ENCODE measurements around the gene SYNPO. TPM values are rescaled to one million over a fixed set of nuclear protein-coding genes. Genes with fewer than 3 reads are reported as not detected.

Gene SYNPO
- total RNA-seq, 1 donor from 2014 or later: 22.6 TPM

- no peak for DNase-seq (ENCODE audit: low spot score)
These were observed 34.0 kb upstream of the SYNPO start for GRCh38 chr5:150606476-150606875.

GRCh38 chr5:150607105-150607504 is 33.4 kb upstream of the SYNPO start:
- no peak for DNase-seq (ENCODE audit: low spot score)

GRCh38 chr5:150607991-150608390 is 32.5 kb upstream of the SYNPO start:
- no peak for DNase-seq (ENCODE audit: low spot score)

GRCh38 chr5:150608991-150609390 is 31.5 kb upstream of the SYNPO start:
- DNase-seq (ENCODE audit: low spot score): no peak

- peak; percentile 50 for DNase-seq (ENCODE audit: low spot score)
These were observed 30.4 kb upstream of the SYNPO start for GRCh38 chr5:150609843-150610584.

GRCh38 chr5:150611026-150611425 is 29.4 kb upstream of the SYNPO start:
- DNase-seq (ENCODE audit: low spot score): no peak

- DNase-seq (ENCODE audit: low spot score): no peak
These were observed 28.1 kb upstream of the SYNPO start for GRCh38 chr5:150612405-150612804.

GRCh38 chr5:150612905-150613670 is 27.4 kb upstream of the SYNPO start:
- no peak for DNase-seq (ENCODE audit: low spot score)

GRCh38 chr5:150613991-150614660 is 26.3 kb upstream of the SYNPO start:
- no peak for DNase-seq (ENCODE audit: low spot score)

GRCh38 chr5:150614661-150615060 is 25.8 kb upstream of the SYNPO start:
- DNase-seq (ENCODE audit: low spot score): no peak

GRCh38 chr5:150615141-150615699 is 25.2 kb upstream of the SYNPO start:
- DNase-seq (ENCODE audit: low spot score): peak; percentile 52

GRCh38 chr5:150616024-150616470 is 24.4 kb upstream of the SYNPO start:
- no peak for DNase-seq (ENCODE audit: low spot score)

GRCh38 chr5:150616506-150616905 is 24.0 kb upstream of the SYNPO start:
- DNase-seq (ENCODE audit: low spot score): no peak

GRCh38 chr5:150618163-150618562 is 22.3 kb upstream of the SYNPO start:
- peak; percentile 85 for DNase-seq (ENCODE audit: low spot score)

- peak; percentile 83 for DNase-seq (ENCODE audit: low spot score)
These were observed 21.7 kb upstream of the SYNPO start for GRCh38 chr5:150618588-150619281.

GRCh38 chr5:150619359-150620230 is 20.9 kb upstream of the SYNPO start:
- peak; percentile 88 for DNase-seq (ENCODE audit: low spot score)

GRCh38 chr5:150621301-150621700 is 19.2 kb upstream of the SYNPO start:
- no peak for DNase-seq (ENCODE audit: low spot score)

- DNase-seq (ENCODE audit: low spot score): no peak
These were observed 18.3 kb upstream of the SYNPO start for GRCh38 chr5:150622157-150622556.

- DNase-seq (ENCODE audit: low spot score): no peak
These were observed 17.1 kb upstream of the SYNPO start for GRCh38 chr5:150623152-150623877.

- no peak for DNase-seq (ENCODE audit: low spot score)
These were observed 16.6 kb upstream of the SYNPO start for GRCh38 chr5:150623878-150624216.
